HepG2 (cell line): ENCODE data around the gene SRSF2. TPM values are rescaled to one million over a fixed set of nuclear protein-coding genes. Genes with fewer than 3 reads are reported as not detected.

Experiments
- CEBPB ChIP-seq: IDR thresholded peaks from 2 replicates; pipeline ENCODE4 v1.6.1; 2011; ENCODE audit warnings: low read depth, low read length, improper control_type of control experiment, borderline replicate concordance
- HNF4G ChIP-seq, 2 experiments: sonication (generic) in 1 of 2; formaldehyde crosslinking in 1 of 2; IDR thresholded peaks; 2 replicates each; pipeline versions ENCODE4 v1.4.0 to v1.6.1; 2011 to 2020; ENCODE audit warnings: borderline replicate concordance in 2 of 2, low read depth in 2 of 2, mild to moderate bottlenecking in 2 of 2, low read length in 1 of 2, missing genetic modification reagents in 1 of 2, moderate library complexity in 1 of 2
- MTF2 ChIP-seq: sonication (generic); formaldehyde crosslinking; IDR thresholded peaks from 2 replicates; pipeline ENCODE4 v1.5.0; 2020; ENCODE audit warnings: missing genetic modification reagents, borderline replicate concordance
- PCBP1 ChIP-seq: fragments of 200-400 bp; formaldehyde crosslinking; IDR thresholded peaks from 2 replicates; pipeline ENCODE4 v1.6.1; 2017; ENCODE audit warnings: mild to moderate bottlenecking, low read depth, low read length, borderline replicate concordance
- REPIN1 ChIP-seq: sonication (generic); formaldehyde crosslinking; IDR thresholded peaks from 2 replicates; pipeline ENCODE4 v1.8.0; 2022; ENCODE audit warnings: missing genetic modification reagents, low read depth, mild to moderate bottlenecking, borderline replicate concordance
- SALL1 ChIP-seq: sonication (generic); formaldehyde crosslinking; IDR thresholded peaks from 2 replicates; pipeline ENCODE4 v1.8.0; 2022; ENCODE audit warnings: mild to moderate bottlenecking, missing genetic modification reagents
- ZMYM4 ChIP-seq: sonication (generic); formaldehyde crosslinking; IDR thresholded peaks from 2 replicates; pipeline ENCODE4 v1.8.1; 2023; ENCODE audit warnings: mild to moderate bottlenecking, missing genetic modification reagents
- ZNF282 ChIP-seq: fragments of 450-650 bp; IDR thresholded peaks from 2 replicates; pipeline ENCODE4 v1.6.1; 2018; ENCODE audit not compliant: partially characterized antibody
- polyA plus RNA-seq, 8 experiments: library from polyadenylated mRNA; depleted of rRNA in 3 of 8; stranded (reverse) in 7 of 8; unstranded in 1 of 8; fragments of >200 nt; fragmentation: Illumina TruSeq in 4 of 8; extraction: Trizol in 4 of 8; gene quantifications; 2 replicates each; pipeline versions ENCODE4 v1.2.1 to v1.2.3, GENCODE V29; 2011 to 2016; ENCODE audit warnings: low read depth in 4 of 8, missing spikeins in 1 of 8, mixed read lengths in 1 of 8; ENCODE audit not compliant: insufficient read depth in 1 of 8
- total RNA-seq, 5 experiments: library from RNA; depleted of rRNA; stranded (reverse); fragments of >200 nt; fragmentation: Illumina TruSeq; extraction: Trizol; gene quantifications; 2 replicates each; pipeline ENCODE4 v1.2.3, GENCODE V29; 2016; ENCODE audit warnings: low read depth in 1 of 5
- TF ChIP-seq, protein P1 (sequence below): sonication (generic); formaldehyde crosslinking; IDR thresholded peaks from one replicate; pipeline ENCODE4 v1.5.1; 2020; ENCODE audit warnings: mild to moderate bottlenecking, missing genetic modification reagents; ENCODE audit errors: not compliant biosample characterization
- TF ChIP-seq, protein P2 (sequence below): sonication (generic); formaldehyde crosslinking; IDR thresholded peaks from 2 replicates; pipeline ENCODE4 v1.4.0; 2020; ENCODE audit warnings: missing genetic modification reagents

The SRSF2 gene
- total and polyA plus RNA-seq, 2 of the 13 experiments (the other 11 are each of a cell fraction or from before 2014, with no cell fraction given), result 306 to 319 TPM

DNA sequence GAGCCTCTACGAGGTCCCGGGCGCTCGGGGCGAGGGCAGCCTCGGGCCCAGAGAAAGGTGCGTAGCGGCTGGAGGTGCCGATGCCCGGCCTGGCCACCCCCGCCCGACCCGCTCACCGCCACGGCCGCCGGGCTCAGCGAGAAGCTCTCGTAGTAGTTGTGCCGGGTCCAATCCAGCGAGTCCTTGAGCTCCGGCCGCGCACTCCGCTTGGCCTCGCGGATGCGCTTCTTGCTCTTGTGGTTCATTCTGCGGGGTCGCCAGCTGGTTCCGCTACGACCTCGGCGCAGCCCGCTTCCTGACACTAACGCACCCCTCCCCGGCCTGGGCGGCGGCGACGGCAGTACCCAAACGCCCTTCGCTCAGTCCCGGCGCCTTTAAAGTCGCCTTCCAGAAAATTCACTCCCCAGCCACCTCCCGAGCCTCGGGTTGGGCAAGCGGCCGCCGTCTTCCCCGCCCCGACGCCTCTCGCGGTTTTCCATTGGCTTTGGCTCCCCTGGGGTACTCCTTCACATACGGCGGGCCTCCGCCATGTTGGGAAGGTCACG, 10.8 kb downstream of the SRSF2 start, which contains the start of gene JMJD6 (continued):
- TF ChIP-seq, protein P1, sequence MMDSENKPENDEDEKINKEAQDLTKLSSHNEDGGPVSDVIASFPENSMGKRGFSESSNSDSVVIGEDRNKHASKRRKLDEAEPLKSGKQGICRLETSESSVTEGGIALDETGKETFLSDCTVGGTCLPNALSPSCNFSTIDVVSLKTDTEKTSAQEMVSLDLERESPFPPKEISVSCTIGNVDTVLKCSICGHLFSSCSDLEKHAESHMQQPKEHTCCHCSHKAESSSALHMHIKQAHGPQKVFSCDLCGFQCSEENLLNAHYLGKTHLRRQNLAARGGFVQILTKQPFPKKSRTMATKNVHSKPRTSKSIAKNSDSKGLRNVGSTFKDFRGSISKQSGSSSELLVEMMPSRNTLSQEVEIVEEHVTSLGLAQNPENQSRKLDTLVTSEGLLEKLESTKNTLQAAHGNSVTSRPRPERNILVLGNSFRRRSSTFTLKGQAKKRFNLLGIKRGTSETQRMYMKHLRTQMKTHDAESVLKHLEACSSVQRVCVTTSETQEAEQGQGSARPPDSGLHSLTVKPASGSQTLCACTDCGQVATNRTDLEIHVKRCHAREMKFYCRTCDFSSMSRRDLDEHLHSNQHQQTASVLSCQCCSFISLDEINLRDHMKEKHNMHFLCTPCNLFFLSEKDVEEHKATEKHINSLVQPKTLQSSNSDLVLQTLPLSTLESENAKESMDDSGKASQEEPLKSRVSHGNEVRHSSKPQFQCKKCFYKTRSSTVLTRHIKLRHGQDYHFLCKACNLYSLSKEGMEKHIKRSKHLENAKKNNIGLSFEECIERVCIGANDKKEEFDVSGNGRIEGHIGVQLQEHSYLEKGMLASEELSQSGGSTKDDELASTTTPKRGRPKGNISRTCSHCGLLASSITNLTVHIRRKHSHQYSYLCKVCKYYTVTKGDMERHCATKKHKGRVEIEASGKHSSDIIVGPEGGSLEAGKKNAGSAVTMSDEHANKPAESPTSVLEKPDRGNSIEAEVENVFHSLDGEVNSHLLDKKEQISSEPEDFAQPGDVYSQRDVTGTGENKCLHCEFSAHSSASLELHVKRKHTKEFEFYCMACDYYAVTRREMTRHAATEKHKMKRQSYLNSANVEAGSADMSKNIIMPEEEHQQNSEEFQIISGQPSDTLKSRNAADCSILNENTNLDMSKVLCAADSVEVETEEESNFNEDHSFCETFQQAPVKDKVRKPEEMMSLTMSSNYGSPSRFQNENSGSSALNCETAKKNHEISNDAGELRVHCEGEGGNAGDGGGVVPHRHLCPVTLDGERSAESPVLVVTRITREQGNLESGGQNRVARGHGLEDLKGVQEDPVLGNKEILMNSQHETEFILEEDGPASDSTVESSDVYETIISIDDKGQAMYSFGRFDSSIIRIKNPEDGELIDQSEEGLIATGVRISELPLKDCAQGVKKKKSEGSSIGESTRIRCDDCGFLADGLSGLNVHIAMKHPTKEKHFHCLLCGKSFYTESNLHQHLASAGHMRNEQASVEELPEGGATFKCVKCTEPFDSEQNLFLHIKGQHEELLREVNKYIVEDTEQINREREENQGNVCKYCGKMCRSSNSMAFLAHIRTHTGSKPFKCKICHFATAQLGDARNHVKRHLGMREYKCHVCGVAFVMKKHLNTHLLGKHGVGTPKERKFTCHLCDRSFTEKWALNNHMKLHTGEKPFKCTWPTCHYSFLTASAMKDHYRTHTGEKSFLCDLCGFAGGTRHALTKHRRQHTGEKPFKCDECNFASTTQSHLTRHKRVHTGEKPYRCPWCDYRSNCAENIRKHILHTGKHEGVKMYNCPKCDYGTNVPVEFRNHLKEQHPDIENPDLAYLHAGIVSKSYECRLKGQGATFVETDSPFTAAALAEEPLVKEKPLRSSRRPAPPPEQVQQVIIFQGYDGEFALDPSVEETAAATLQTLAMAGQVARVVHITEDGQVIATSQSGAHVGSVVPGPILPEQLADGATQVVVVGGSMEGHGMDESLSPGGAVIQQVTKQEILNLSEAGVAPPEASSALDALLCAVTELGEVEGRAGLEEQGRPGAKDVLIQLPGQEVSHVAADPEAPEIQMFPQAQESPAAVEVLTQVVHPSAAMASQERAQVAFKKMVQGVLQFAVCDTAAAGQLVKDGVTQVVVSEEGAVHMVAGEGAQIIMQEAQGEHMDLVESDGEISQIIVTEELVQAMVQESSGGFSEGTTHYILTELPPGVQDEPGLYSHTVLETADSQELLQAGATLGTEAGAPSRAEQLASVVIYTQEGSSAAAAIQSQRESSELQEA (CRISPR knock-in tag), result peak; percentile 6
- TF ChIP-seq SALL1 (CRISPR knock-in tag), result peak; percentile 46; the same call in 1 of the 2 replicates
- TF ChIP-seq MTF2, result 0 out of 2 replicates have a peak, but pooled peaks have one; percentile 34
- TF ChIP-seq PCBP1, result peak; percentile 68; the same call in 1 of the 2 replicates
- TF ChIP-seq ZMYM4 (CRISPR knock-in tag), result peak; percentile 45; the same call in 1 of the 2 replicates
- TF ChIP-seq ZNF282, result no peak
- peak; percentile 45; the same call in 1 of the 2 replicates for TF ChIP-seq HNF4G (IDR thresholded peaks at IDR 0.05; ENCODE audit: borderline replicate concordance, low read depth, low read length)
- TF ChIP-seq HNF4G (CRISPR knock-in tag; IDR thresholded peaks at IDR 0.05; ENCODE audit: borderline replicate concordance, low read depth), result no peak
- TF ChIP-seq REPIN1 (CRISPR knock-in tag), result 0 out of 2 replicates have a peak, but pooled peaks have one; percentile 10
- TF ChIP-seq, protein P2, sequence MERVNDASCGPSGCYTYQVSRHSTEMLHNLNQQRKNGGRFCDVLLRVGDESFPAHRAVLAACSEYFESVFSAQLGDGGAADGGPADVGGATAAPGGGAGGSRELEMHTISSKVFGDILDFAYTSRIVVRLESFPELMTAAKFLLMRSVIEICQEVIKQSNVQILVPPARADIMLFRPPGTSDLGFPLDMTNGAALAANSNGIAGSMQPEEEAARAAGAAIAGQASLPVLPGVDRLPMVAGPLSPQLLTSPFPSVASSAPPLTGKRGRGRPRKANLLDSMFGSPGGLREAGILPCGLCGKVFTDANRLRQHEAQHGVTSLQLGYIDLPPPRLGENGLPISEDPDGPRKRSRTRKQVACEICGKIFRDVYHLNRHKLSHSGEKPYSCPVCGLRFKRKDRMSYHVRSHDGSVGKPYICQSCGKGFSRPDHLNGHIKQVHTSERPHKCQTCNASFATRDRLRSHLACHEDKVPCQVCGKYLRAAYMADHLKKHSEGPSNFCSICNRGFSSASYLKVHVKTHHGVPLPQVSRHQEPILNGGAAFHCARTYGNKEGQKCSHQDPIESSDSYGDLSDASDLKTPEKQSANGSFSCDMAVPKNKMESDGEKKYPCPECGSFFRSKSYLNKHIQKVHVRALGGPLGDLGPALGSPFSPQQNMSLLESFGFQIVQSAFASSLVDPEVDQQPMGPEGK (CRISPR knock-in tag), result peak; percentile 75
- TF ChIP-seq CEBPB, result peak; percentile 81; the same call in 1 of the 2 replicates
